ENCODE results near the gene PCDH12.
A peak's percentile ranks its signal among the peaks of the same experiment; 100 is the strongest.

The PCDH12 gene

DNA sequence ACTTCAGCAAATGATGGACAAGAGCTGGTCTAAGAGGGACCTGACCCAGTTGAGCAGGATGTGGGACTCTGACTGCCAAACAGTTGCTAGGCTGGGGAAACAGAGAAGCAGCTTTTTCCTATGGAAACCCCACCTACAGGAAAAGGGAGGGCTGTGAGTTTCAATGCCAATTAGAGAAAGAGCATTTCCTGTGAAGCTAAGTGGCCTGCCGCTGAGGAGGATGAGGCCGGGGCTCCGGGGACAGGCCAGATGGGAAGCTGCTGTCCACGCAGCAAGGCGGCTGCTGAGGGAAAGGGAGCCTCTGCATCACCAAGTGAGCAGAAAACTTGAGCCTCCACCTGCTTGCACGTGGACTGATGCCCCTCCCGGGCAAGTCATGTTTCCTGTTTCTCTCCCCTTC, at the start of gene PCDH12:
PCDH12 (minus strand) TSS at position 90 of the 400 bp plus-strand sequence. CDS start 351 bp downstream, outside the sequence.
- no peak for DNase-seq (ENCODE audit: low spot score)

DNA sequence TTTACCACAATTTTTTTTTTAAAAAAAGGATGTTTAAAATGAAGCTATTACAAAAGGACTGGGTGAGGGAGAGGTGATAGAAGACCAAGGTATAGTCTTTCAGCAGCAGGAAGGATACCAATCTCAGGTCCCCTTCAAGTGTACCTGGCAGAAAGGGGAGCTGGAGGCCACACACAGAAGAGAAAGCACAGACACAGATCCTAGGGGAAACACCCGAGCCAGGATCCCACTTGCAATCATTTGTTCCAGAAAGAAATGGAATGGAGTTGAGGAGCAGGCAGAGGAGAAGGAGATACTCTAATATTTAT, 49.2 kb upstream of the PCDH12 start:
- DNase-seq (ENCODE audit: low spot score) = no peak

DNA sequence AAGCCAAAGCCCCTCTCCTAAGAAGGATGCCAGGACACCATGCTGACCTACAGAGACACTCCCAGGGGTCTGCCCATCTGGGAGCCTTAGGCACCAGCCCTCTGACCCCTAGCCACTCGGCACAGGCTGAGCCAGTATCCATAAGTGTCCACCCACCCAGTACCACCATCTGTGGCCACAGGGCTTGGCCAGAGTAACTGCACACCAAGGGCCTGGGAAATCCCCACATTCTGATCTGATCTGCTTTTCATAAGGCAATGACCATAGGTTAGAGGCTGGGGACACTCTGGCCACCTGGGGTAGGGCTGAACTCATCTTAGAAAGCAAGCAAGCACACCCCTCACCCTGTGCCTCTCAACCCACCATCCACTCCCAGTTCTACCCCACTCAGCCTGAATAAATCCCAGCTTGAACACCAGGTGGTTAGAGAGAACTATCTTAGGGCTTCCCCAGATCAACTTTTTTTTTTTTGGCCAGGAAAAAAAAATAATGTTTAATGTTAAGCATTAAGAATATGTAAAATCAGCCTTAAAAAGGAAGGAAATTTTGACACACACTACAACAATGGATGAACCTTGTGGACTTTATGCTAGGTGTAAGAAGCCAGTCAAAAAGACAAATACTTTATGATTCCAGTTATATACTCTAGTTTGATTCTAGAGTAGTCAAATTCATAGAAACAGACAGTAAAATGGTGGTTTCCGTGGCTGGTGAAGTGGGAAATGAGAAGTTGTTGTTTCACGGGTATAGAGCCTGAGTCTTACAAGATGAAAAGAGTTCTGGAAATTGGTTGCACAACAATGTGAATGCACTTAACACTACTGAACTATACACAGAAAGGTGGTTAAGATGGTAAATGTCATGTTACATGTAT, 48.6 kb upstream of the PCDH12 start:
- DNase-seq (ENCODE audit: low spot score) = no peak

DNA sequence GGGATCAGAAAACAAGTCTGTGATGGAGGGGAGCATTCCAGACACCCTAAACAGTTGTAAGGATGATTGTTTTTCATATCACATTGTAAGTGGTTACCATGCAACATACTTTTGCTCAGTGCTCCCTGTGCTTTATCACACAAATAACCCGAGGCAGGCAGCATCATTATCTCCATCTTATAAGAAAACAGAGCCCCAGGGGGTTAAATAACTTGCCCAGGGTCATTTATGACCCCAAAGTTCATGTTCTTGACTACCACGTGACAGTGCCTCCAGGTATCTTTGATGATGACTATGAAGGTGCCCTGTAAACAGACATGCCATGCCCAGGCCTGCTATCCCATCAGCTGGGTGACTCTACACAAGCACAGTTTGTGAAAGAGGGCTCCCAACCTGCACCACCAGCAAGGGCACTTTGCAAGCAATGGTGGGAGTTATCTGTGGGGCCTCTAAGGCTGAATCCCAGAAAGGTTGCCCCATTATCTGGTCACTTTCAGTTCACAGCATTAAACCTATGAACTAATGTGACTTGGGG, 45.3 kb upstream of the PCDH12 start:
- no peak for DNase-seq (ENCODE audit: low spot score)

DNA sequence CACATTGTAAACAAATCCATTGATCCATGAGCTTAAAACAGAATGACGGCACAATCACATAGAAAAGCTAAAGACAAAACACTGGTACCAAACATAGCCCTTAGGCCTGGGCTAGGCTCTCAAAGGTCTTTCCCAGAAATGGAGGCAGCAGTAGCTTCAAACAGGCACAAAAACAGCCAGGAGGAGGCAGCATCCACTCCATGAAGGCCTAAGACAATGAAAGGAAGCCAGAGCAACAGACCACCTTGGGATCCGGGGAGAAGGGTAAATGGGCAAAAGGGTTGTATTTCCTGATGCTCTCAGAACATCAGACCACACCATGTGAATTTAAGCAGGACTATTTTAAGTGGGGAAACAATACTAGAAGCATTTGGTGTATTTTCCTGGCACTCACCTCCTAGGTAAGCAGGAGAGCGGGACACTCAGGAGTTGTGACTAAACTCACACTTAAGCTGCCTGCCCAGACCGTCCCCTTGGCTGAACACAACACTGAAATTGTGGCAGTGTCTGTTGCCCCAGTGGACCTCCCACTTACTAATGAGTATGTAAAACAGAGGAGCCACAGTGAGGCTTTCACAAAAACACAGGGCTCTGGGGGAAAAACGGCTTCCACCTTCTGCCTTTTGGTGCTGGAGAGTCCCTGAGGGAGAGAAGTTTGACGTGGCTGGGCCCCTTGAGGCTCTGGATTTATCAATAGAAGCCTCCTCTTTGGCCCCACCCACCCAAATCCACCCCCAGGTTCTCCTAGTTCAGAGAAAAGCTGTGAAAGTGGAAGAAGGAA, 42.9 kb upstream of the PCDH12 start:
- DNase-seq (ENCODE audit: low spot score) = no peak

DNA sequence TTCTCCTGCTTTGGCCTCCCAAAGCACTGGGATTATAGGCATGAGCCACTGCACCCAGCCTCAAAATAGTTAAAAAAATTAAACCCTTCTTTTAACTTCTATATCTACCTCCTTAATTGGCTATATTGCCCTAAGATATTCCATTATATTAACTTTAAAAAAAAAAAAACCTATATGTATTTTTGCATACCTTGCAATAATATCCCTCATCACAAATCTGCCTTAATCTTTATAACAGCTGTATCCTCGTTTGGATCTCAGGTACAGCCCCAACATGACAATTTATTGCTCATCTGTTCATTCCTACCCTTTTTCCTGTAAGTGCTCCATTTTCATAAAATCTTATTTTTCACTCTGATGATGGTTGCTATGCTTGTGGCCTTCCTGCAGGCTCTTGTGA, 42.2 kb upstream of the PCDH12 start:
- DNase-seq (ENCODE audit: low spot score) = no peak

DNA sequence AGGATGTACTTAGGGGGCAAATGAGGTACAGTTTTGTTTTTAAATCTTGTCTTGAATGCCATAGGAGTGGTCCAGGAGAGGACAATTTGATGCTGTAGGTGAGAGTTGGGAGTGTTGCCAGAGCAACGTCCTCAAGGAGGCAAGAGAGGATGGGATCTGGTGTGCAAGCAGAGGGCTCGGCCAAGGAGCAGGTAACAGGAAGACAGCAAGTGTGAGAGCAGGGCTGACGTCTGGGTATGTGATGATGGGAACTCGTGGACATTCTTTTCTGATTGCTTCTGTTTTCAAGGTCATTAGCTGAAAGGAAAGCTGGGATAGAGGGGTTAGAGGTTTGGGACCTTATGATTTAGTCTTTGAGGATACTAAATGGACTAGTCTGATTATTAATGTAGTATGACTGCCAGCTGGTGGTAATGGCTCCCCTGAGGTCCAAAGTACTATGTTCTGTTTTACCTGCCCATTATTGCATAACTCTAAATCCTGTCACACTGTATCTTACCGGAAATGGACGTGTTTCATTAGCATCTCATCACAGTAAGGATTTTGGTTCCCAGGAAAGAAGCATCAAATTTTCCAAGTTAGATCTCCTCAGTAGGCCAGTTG, 39.5 kb upstream of the PCDH12 start:
- no peak for DNase-seq (ENCODE audit: low spot score)

DNA sequence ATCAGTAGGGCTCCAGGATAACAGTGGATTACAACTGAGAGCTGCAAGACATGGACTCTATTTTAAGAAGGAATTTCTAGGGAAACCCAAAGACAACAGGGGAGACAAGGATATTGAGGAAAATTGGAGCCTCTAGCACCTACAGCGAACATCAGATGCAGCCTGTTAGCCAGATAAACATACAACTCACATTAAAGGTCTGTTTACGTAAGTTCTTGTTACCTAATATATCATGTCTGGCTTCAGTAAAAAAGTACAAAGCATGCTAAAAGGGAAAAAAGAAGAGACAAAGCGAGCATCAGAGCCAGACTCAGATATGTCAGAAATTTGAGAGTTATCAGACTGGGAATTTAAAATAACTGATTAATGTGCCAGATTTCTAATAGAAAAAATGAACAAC, 37.7 kb upstream of the PCDH12 start:
- no peak for DNase-seq (ENCODE audit: low spot score)

DNA sequence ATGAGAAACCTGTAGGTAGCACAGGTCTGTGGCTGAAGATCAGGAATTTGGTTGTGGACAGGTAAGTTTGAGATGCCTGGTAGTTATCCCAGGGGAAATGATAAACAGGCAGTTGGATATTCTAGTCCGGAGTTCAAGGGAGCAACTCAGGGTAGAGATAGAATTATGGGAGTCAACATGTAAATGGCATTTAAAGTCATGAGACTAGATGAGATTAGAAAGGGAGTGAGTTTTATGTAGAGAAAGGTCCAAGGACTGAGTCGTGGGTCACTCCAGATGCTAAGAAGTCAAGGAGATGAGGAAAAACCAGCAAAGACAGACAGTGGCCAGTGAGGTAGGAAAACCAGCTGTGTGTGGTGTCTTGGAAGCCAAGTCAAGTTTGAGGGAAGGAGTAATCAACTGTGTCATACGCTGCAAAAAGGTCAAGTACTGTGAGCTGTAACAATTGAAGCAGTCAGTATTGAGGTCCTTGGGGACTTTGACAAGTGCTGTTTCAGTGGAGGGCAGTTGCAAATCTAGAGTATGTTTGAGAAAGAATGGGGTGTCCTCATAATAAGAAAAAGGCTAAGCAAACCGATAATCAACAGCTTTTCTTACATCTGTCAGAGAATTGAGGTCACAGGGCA, 36.6 kb upstream of the PCDH12 start:
- no peak for DNase-seq (ENCODE audit: low spot score)

DNA sequence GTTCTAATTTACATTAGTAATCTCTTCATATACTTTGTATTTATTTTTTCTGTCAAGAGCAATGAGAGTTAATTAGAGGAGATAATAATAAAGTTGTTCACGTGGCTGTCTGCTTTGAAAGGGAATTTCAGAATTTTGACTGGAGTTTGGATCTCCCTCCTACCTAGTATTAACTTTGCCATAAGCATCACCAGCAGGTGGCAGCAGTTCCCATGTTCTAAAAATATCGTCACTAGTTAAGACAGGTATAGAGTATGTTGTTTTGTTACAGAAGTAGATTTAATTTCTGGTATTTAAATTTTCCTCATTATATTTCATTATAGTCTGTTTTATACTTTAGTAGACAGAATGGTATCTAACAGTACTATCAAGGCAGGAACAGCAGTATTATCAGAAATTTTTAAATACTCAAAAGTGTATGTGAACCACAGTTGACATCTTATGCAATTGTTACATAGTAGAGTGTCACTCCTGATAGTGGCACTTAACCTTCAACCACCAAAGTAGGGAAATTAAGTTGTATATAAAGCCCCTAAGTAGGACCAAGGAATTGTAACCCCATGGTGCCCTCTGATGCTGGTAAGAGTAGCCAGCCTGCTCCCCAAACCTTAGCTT, 34.5 kb upstream of the PCDH12 start:
- DNase-seq (ENCODE audit: low spot score) = peak; percentile 59

DNA sequence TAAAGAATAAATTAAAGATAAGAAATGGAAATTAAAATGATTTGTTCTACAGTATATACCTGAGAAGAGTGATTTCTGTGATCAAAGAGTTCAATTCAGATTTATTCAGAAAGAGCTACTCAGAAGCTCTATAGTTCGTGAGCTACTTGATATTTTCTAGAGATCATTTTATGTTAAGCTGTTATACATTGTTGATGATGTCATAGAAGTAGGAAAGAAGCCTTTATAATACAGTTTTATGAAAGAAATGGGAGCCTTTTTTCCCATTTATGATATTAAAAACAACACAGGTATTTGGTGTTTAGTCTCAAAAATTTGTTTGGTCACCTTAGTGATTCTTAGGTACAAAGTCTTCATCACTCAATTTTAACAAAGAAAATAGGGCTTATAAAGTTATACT, 31.7 kb upstream of the PCDH12 start:
- DNase-seq (ENCODE audit: low spot score) = no peak

DNA sequence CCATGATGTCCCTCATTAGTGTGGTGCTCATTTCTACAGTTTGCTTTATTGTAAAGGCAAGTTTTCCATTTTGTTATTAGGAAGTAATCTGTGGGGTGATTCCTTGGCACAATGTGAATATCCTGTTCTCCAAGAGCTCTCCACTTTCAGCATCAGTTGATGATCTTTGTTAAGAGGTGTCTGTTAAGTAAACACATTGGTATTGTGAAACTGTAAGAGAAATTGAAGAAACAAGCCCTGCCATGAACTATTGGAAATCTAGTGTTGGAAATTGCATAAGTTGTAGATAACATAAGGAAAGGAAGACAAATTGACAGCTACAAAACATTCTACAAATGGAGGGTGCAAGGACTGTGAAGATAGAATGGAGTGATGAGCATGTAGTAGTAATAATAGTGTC, 28.1 kb upstream of the PCDH12 start:
- DNase-seq (ENCODE audit: low spot score) = no peak

DNA sequence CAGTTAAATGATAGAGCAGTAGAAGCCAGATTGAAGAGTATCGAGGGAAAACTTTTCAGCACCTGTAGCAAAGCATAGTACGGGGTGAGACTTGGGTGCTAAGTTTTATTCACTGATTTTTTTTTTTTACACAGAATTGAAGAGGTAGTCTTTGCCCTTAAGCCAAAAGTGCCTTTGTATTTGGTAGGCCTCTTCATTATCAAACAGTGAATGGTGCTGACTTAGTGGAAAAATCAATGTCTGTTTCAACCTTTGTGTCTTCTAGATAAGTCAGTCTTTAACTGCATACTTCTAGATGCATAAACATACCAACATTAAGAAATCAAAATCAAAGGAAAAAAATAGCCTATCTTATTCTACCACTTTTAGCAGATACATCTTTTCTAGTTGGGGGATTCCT, 24.6 kb upstream of the PCDH12 start:
- DNase-seq (ENCODE audit: low spot score) = no peak

DNA sequence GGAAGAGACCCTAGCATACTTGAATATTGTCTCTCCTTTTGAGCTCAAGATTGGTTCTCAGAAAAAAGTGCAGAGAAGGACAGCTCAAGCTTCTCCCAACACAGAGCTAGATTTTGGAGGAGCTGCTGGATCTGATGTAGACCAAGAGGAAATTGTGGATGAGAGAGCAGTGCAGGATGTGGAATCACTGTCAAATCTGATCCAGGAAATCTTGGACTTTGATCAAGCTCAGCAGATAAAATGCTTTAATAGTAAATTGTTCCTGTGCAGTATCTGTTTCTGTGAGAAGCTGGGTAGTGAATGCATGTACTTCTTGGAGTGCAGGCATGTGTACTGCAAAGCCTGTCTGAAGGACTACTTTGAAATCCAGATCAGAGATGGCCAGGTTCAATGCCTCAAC, 20.4 kb upstream of the PCDH12 start:
- no peak for DNase-seq (ENCODE audit: low spot score)

DNA sequence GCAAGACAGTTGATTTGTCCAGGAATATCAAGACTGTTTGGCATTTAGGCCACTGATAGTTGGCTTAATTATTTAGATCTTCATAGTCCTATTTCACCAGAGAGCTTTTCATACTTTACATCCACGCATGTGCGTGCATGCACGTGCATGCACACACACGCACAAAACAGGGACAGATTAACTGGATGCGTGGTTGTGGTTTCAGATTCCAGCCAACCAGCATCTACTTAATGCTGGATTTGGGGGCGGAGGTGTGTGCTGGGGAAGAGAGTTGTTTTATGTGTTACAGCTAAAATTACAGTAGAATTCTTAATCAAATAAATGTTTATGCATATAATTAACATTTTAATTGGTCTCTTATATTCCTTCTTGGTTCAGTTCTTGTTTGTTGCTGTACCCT, 18.2 kb upstream of the PCDH12 start:
- DNase-seq (ENCODE audit: low spot score) = no peak

DNA sequence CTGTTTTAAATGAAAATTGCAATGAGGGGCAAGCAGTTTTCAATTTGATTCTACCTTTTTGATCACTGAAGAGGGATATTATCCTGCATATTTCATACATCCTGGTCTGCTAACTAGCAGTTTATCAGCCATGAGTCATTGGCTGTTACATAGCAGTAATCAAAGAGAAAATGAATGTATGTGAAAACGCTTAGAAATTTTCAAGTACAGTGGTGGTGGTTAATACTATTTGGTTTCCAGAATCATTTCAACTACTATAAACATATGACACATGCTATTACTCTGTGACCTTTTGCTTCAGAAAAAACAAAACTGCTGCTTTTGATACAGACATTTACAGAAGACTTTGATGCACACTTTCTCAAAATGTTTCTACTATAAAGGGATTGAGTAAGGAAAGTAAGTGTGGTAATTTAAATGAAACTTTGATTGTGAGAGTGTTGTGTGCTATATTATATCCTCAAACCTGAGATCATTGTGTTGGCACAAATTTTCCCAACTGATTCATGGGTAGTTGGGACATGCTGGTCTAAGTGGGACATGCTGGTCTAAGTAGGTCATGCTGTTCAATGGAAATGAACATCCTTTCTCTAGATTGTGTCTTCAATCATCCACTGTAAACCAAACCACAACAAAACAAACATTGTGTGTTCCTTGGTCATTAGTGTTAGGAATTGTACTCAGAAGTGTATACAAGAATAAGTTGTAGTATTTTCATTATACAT, 16.0 kb upstream of the PCDH12 start:
- DNase-seq (ENCODE audit: low spot score) = no peak

DNA sequence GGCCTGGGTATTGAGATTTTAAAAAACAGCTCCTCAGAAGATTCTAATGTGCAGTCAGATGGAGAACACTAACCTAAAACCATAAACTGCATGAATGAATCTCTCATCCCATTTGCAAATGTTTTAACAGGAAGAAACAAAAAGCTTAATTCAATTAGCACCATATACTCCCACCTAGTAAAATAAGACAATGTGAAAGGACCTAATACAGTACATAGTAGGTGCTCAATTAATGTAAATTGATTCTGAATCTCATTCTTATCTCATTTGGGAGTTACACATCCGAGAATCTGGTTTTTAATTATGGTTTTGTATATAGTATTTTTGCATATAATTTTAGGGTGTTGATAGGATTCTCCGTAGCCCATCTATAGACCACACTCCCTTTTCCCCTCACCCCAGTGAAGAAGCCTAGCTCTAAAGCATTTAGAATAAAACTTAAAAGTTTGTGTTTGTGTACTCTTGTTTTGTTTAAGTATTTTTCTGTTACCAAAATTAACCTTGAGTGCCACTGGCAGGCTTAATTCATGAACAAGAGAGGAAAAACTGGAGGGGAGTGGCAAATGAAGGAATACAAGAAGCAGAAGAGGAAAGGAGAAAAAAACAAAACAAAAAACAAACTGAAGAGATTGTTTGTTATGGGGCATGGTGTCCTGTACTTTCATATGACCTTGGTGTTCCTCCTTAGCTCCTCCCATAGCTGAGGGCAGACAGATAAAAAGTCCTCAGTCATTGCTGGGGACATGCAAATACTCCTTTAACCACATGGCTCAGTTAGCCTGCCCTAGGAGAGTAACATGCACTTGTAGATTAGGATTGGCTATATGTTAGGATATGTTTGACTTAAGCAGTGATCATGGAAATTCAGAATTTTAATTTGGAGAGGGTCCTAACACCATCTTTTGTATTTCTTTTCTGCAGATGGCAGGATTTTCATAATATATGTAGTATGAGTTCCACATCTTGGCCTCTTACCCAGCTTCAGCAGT, 12.1 kb upstream of the PCDH12 start:
- DNase-seq (ENCODE audit: low spot score) = peak; percentile 46

DNA sequence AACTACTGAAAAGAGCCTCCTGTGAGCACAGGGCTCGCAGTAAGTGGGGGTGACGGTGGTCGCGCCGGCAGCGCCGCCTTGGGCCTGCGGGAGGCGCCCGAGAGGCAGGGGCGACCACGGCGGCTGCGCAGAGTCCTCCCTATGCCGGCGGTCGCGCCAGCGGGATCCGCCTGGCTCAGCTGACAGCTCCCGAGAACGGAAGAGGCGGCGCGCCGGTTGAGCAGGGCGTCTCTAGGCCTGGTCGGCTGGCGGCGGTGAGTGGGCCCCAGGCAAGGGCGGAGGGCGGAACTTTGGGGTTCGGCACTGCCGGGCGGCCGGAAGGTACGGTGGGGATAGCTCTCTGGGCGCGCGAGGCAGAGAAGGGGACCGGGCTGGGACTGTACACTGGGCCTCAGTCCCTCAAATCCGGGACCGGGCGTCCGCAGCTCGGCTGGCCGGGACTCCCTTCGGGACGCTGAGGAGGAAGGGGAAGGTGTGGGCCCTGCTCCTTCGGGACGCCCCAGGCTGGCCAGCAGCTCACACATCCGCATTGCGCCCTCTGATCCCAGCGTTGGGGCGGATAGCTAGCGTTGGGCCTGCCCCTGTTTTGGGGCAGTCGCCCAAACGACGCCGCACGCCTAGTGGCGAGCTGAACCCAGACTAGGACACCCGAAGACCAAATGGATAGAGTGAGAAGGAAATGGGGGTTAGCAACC, 11.1 kb upstream of the PCDH12 start, which contains the start of gene RNF14:
RNF14 (plus strand) TSS at position 192 of the 695 bp plus-strand sequence. CDS start 4,484 bp downstream, outside the sequence.
- DNase-seq (ENCODE audit: low spot score) = peak; percentile 97

DNA sequence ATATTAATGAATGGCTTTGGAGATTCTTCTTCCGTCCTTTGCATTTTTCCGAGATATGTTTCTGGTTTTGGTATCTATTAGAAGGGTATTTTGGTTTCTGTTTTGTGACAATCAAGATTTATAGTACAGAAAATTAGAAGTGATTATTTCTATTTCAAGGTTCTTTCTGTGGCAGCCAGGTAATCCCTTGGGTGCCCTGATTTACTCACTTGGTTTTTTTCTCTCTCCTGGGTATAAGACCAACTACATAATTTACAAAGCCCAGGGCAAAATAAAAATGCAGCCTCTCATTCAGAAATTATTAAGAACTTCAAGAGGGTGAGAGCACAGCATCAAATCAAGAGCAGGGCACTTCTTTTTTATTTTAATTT, 8.9 kb upstream of the PCDH12 start:
- DNase-seq (ENCODE audit: low spot score) = no peak
